GM19452 (cell line): ENCODE data around the gene CD79A.
A peak's percentile ranks its signal among the peaks of the same experiment; 100 is the strongest.
"Not testable (repeated sequence)": the region's sequence is repeated elsewhere in the genome, so short reads cannot be mapped to it uniquely, and the experiment has no call there.

Experiments used
- ATAC-seq: cut with Tn5 transposase; IDR thresholded peaks from one replicate; pipeline ENCODE4 v1.9.1; 2021; ENCODE audit not compliant: unreplicated experiment

Gene CD79A

DNA sequence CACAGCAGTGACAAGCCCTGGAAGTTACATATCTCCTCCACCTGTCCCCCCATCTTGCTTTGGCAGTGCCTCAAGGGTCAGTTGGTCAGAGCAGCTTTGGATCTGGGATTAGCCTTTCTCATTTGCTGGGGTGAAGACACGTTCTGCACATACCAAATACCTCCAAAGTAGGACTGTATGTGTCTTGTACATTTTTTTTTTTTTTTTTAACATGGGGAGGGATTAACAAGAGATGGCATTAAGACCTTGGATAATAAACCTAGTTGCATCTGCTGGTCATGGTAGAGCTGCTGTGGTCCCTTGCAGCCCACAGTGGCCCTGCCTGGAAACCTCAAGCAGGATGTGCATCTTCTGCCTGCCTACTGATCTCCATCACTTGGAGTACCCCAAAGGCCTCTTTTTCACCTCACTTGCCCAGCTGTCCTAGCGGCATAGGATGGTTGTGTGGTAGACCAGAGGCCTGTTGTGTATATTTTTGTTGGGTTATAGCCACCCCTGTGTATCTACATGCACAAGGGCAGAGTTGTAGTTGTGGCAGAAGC is 14.6 kb upstream of the CD79A start:
- ATAC-seq: no peak

GRCh38 chr19:41863209-41863931 is 13.7 kb upstream of the CD79A start:
- no peak for ATAC-seq

- ATAC-seq: no peak
Observed at GRCh38 chr19:41864374-41864773, 12.7 kb upstream of the CD79A start.

GRCh38 chr19:41866284-41866683 is 10.8 kb upstream of the CD79A start:
- no peak for ATAC-seq

DNA sequence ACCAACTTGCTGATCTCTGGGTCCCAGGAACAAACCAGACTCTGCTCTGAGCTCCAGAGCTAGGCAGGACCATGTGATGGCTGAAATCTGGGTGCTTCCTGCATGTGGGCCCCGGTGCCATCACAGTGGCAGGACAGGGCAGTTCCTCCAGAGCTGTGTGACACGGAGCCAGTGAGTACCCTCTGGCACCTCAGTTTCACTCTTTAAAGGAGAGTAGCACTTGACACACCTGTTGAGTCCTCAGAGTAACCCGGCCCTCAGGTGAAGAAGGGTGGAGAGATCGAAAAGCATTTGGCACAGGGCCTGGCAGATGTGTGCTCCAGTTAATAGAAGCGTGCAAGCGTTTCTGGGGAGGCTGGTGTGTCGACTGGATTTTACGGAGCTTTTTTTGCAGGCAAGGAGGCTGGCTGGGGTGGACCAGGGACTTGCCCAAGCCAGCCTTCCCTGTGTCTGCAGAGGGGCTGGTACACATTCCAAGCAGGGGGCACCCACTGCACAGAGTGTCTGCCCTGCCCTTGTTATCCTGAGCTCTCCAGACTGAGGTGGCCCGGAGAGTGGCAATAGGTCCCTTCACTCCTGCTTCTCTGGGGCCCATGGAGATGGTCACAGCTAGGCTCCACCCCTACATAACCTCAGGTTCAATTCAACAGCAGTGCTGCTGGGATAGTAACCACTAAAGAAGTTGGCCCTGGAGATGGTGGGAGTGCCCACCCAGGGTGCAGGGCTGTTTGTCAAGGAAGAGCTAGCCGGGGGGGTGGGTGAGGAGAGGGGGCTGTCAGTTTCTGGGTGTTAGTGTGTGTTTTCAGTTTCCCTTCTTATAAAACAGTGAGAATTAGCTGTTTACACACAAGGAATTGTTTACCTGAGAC is 8.7 kb upstream of the CD79A start:
- no peak for ATAC-seq

DNA sequence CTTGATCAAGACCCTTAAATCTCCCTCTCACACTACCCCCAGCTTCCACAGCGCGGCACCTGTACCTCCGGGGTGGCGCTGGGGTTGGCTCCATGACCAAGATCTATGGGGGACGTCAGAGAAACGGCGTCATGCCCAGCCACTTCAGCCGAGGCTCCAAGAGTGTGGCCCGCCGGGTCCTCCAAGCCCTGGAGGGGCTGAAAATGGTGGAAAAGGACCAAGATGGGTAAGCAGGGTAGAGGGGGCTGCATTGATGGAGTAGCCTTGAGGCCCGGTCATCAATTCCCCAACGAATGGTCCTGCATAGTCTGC is 8.1 kb upstream of the CD79A start:
- ATAC-seq: no peak

DNA sequence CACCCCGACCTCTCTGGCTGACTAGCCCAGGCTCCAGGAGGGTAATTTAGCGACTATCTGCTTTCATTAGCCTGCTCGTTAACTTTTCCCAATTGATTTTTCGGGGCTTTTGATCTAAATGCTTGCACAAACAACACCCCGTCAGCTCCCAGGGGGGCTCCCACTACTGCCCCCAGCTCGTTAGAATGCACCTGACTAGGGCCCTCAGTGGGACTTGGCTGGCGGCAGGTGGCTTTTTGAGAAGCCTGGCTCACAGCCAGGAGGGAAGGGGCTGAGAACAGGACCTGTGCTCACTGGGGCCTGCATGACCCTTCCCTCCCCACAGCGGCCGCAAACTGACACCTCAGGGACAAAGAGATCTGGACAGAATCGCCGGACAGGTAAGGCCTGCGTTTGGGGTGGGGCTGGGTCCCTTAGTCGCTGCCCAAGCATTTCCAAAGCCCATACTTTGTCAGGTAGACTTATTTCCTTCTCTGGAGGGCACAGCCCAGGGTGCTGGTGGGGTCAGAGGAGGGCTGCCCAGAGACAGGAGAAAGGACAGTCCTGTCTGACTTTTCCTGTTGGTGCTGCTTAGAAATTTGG is 7.6 kb upstream of the CD79A start:
- no peak for ATAC-seq

GRCh38 chr19:41870401-41870873 is 6.6 kb upstream of the CD79A start:
- no peak for ATAC-seq

- peak; percentile 46 for ATAC-seq
Observed at GRCh38 chr19:41871573-41872383, 5.3 kb upstream of the CD79A start.

DNA sequence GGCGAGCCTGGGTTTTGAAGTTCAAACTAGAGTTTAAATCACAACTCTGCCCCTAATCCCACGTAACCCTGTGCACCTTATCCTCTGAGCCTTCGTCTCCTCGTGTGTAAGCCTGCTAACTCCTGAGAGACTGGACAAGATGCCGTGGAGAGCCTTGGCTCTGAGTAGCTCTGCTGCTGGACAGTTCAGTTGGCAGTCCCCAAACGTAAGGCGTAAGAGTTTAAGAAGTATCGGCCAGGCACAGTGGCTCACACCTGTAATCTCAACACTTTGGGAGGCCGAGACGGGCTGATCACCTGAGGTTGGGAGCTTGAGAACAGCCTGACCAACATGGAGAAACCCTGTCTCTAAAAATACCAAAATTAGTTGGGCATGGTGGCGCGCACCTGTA is 4.7 kb upstream of the CD79A start:
- ATAC-seq: no peak

- ATAC-seq: no peak
Observed at GRCh38 chr19:41872775-41873647, 4.1 kb upstream of the CD79A start.

- ATAC-seq: not testable (repeated sequence)
Observed at GRCh38 chr19:41875973-41876372, 1.1 kb upstream of the CD79A start.

DNA sequence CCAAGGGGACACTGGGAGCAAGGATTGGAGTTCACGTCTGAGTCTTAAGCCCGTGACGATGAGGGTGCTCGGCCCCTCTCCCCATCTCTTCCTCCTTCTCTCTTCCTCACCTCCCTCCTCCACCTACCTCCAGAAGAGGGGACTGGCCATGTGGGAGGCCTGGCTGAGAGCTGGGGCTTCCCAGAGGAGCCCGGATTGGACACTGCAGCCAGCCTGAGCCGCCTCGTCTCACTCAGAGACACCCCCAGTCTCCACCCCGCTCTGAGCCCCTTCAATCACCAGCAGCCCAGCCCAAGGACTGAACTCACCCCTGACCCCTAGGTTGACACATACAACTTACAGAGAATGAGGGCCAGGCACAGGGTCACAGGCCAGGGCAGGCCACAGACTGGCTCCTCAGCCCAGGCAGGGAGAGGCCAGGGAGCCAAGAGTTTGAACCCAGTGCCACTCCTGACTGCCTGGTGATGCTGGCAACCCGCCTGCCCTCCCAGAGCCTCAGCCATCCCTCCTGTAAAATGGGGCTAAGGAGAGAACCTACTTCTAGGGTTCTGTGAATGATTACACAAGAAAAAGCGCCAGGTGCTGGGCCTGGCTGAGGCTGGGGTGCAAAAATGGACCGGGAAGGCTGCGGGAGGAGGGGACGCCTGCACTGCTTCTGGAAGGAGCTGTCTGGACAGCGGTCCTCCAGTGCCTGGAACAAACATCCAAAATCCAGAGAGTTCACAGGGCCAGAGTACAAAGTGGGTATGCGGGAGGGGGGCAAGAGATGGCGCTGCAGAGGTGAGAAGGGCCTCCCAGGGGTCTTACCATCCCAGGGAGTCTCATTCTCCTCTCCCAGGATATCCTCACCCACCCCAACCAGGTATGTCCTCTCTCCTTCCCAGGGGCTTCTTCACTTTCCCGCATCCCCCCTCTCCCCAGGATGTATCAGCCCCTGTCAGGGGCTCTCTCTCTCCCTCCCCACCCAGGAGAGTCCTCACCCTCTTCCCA is 1.1 kb downstream of the CD79A start:
- ATAC-seq: no peak

GRCh38 chr19:41879080-41879479 is 2.0 kb downstream of the CD79A start:
- no peak for ATAC-seq

GRCh38 chr19:41879670-41880328 is 2.7 kb downstream of the CD79A start:
- ATAC-seq: no peak

- no peak for ATAC-seq
Observed at GRCh38 chr19:41880329-41880708, 3.2 kb downstream of the CD79A start.

- no peak for ATAC-seq
Observed at GRCh38 chr19:41882568-41883462, 5.7 kb downstream of the CD79A start, which contains the start of gene ARHGEF1. TSS of gene ARHGEF1 (plus strand) at chr19:41883184. CDS start at chr19:41888083, 4,899 bp downstream.
